Hepatocyte (in vitro differentiated cells): ENCODE data around the gene BEAN1. TPM values are rescaled to one million over a fixed set of nuclear protein-coding genes. Genes with fewer than 3 reads are reported as not detected.
A peak's percentile ranks its signal among the peaks of the same experiment; 100 is the strongest.

Experiments used
- DNase-seq: peaks from one replicate; pipeline ENCODE4 v3.0.0-alpha.2; 2016; ENCODE audit warnings: low spot score
- H2AFZ ChIP-seq: fragments of 200-600 bp; sonication (generic); 2 replicates; pipeline ENCODE4 v1.6.0; 2016; ENCODE audit warnings: antibody characterized with exemption, mild to moderate bottlenecking
- H3K27ac ChIP-seq: fragments of 200-600 bp; sonication (generic); 2 replicates; pipeline ENCODE4 v1.5.1; 2016; ENCODE audit warnings: mild to moderate bottlenecking
- H3K27me3 ChIP-seq: fragments of 200-600 bp; sonication (generic); 2 replicates; pipeline ENCODE4 v1.6.1; 2016
- H3K36me3 ChIP-seq: fragments of 200-600 bp; sonication (generic); replicated peaks from 2 replicates; pipeline ENCODE4 v1.5.1; 2016; ENCODE audit warnings: low read depth; ENCODE audit not compliant: insufficient read depth
- H3K4me1 ChIP-seq: fragments of 200-600 bp; sonication (generic); 2 replicates; pipeline ENCODE4 v1.5.1; 2016; ENCODE audit warnings: mild to moderate bottlenecking, moderate library complexity; ENCODE audit not compliant: insufficient read depth
- H3K4me2 ChIP-seq: fragments of 200-600 bp; sonication (generic); 2 replicates; pipeline ENCODE4 v1.6.0; 2016
- H3K4me3 ChIP-seq: fragments of 200-600 bp; sonication (generic); 2 replicates; pipeline ENCODE4 v1.5.1; 2016; ENCODE audit warnings: mild to moderate bottlenecking
- H3K79me2 ChIP-seq: fragments of 200-600 bp; sonication (generic); 2 replicates; pipeline ENCODE4 v1.6.0; 2017; ENCODE audit warnings: mild to moderate bottlenecking
- H3K9me2 ChIP-seq: fragments of 200-600 bp; sonication (generic); replicated peaks from 2 replicates; pipeline ENCODE4 v1.6.0; 2017; ENCODE audit warnings: mild to moderate bottlenecking; ENCODE audit not compliant: insufficient read depth
- H3K9me3 ChIP-seq: fragments of 200-600 bp; sonication (generic); 2 replicates; pipeline ENCODE4 v1.5.1; 2016; ENCODE audit warnings: low read depth, mild to moderate bottlenecking
- H4K20me1 ChIP-seq: fragments of 200-600 bp; sonication (generic); 2 replicates; pipeline ENCODE4 v1.6.0; 2016; ENCODE audit warnings: mild to moderate bottlenecking; ENCODE audit not compliant: insufficient read depth, poor library complexity, severe bottlenecking
- CTCF ChIP-seq: fragments of 200-600 bp; sonication (generic); IDR thresholded peaks from 2 replicates; pipeline ENCODE4 v1.5.1; 2016; ENCODE audit warnings: antibody characterized with exemption, mild to moderate bottlenecking; ENCODE audit not compliant: poor library complexity
- EZH2 ChIP-seq: fragments of 200-600 bp; sonication (generic); IDR thresholded peaks from 2 replicates; pipeline ENCODE4 v1.6.1; 2016; ENCODE audit warnings: antibody characterized with exemption, mild to moderate bottlenecking, borderline replicate concordance
- EZH2phosphoT487 ChIP-seq: fragments of 200-600 bp; sonication (generic); IDR thresholded peaks from one replicate; pipeline ENCODE4 v1.6.1; 2018; ENCODE audit warnings: antibody characterized with exemption, mild to moderate bottlenecking, low read depth, moderate library complexity; ENCODE audit not compliant: unreplicated experiment, severe bottlenecking
- WGBS: methylation state at CpG from one replicate; pipeline ENCODE4 v1.1.6; 2016; ENCODE audit warnings: low lambda C conversion rate; ENCODE audit errors: missing lambda C conversion rate; 5-methylcytosine and 5-hydroxymethylcytosine counted together
- polyA plus RNA-seq: library from polyadenylated mRNA; unstranded; fragments of >200 nt; fragmentation: Nextera tagmentation; extraction: Ambion mirVana; gene quantifications from 2 replicates; pipeline ENCODE4 v1.2.1, GENCODE V29; 2016
- total RNA-seq: library from RNA; depleted of rRNA; stranded (reverse); fragments of >200 nt; gene quantifications from 2 replicates; pipeline ENCODE4 v1.2.3, GENCODE V29; 2014

BEAN1 gene
- total and polyA plus RNA-seq, 2 experiments from 2014 or later: 0.63 to 1.8 TPM

GRCh38 chr16:66409156-66409555 lies 17.9 kb upstream of the BEAN1 start:
- Histone ChIP-seq H3K9me2 (no peaks in the 10 kb centered on the region), H3K4me2 (peak overlapping the region; percentile 45), H3K4me3 (no peak overlapping the region), H3K27ac (peak overlapping the region; percentile 78), H3K4me1 (no peaks in the 10 kb centered on the region), H3K79me2 (no peaks in the 10 kb centered on the region), H3K9me3 (peaks cover 4% of the 10 kb centered on the region), H3K27me3 (no peaks in the 10 kb centered on the region), H2AFZ (no peak overlapping the region), H3K36me3 (no peaks in the 10 kb centered on the region), H4K20me1 (no peaks in the 10 kb centered on the region)
- TF ChIP-seq EZH2phosphoT487 (no peak), CTCF (no peak), EZH2 (no peak)
- DNase-seq: no peak
- 64% methylated on average over 5 of the region's 5 CpGs for WGBS

GRCh38 chr16:66412182-66412581 lies 14.9 kb upstream of the BEAN1 start:
- no peaks in the 10 kb centered on the region for H4K20me1 ChIP-seq
- no peak overlapping the region for H3K4me2 ChIP-seq
- peaks cover 4% of the 10 kb centered on the region for H3K9me3 ChIP-seq
- H3K79me2 ChIP-seq: no peaks in the 10 kb centered on the region
- H3K27me3 ChIP-seq: no peaks in the 10 kb centered on the region
- no peaks in the 10 kb centered on the region for H3K4me1 ChIP-seq
- H3K36me3 ChIP-seq: no peaks in the 10 kb centered on the region
- no peak for DNase-seq
- H2AFZ ChIP-seq: no peak overlapping the region
- H3K4me3 ChIP-seq: no peak overlapping the region
- H3K9me2 ChIP-seq: no peaks in the 10 kb centered on the region
- TF ChIP-seq EZH2: no peak
- no peak for TF ChIP-seq EZH2phosphoT487
- no peak for TF ChIP-seq CTCF
- no peak overlapping the region for H3K27ac ChIP-seq

- H3K27ac ChIP-seq: no peak overlapping the region
Observed at GRCh38 chr16:66414891-66415290, 12.2 kb upstream of the BEAN1 start.

More at GRCh38 chr16:66414891-66415290, 12.2 kb upstream of the BEAN1 start:
- 63% methylated on average over 1 of the region's 1 CpG for WGBS
- Histone ChIP-seq H3K4me1 (no peaks in the 10 kb centered on the region), H3K4me2 (no peak overlapping the region), H3K4me3 (no peak overlapping the region), H3K79me2 (no peaks in the 10 kb centered on the region), H3K27me3 (no peaks in the 10 kb centered on the region), H3K9me3 (peaks cover 4% of the 10 kb centered on the region), H3K36me3 (no peaks in the 10 kb centered on the region), H2AFZ (no peak overlapping the region), H3K9me2 (no peaks in the 10 kb centered on the region), H4K20me1 (no peaks in the 10 kb centered on the region)
- DNase-seq: no peak
- no peak for TF ChIP-seq EZH2phosphoT487
- TF ChIP-seq CTCF: no peak
- TF ChIP-seq EZH2: no peak
